ENCODE data around the gene RNLS. TPM values are rescaled to one million over a fixed set of nuclear protein-coding genes. Genes with fewer than 3 reads are reported as not detected.

The RNLS gene
- polyA plus RNA-seq, 3 donors = 3.3 to 3.9 (median 3.7) TPM

- no peak overlapping the region for H3K4me2 ChIP-seq (replicated peaks; ENCODE audit: extremely low read depth, low read length, poor library complexity, severe bottlenecking)
- no peaks in the 10 kb centered on the region for H3K79me2 ChIP-seq (ENCODE audit: insufficient read depth, low read length)
- Mint-ChIP-seq H3K4me1 (peaks cover 13% of the 10 kb centered on the region), H3K27ac (no peak overlapping the region), H3K36me3 (no peaks in the 10 kb centered on the region), H3K9me3 (peaks cover 0 to 10% (median 4%) of the 10 kb centered on the region in 7 donors), H3K4me3 (no peak overlapping the region), H3K27me3 (ENCODE audit: low read depth in 3 of 3) (no peaks in the 10 kb centered on the region)
- no peaks in the 10 kb centered on the region for H3K27me3 ChIP-seq (ENCODE audit: control insufficient read depth in 2 of 2, insufficient read depth in 2 of 2, low read length in 2 of 2)
- no peaks in the 10 kb centered on the region for H3K36me3 ChIP-seq (replicated peaks in 1 of 2; ENCODE audit: control insufficient read depth in 1 of 2, insufficient read depth in 2 of 2, low read length in 2 of 2)
- H4K20me1 ChIP-seq (ENCODE audit: insufficient read depth, low read length) = no peaks in the 10 kb centered on the region
- DNase-seq = no peak
- WGBS (ENCODE audit: insufficient coverage) = no CpG with 5 or more reads among the region's 2 CpGs
- no peak overlapping the region for H2AFZ ChIP-seq (ENCODE audit: insufficient read depth, low read depth, low read length, poor library complexity, severe bottlenecking)
- H3K4me3 ChIP-seq (replicated peaks in 1 of 3; ENCODE audit: low read depth in 2 of 3, low read length in 3 of 3) = no peak overlapping the region
- H3K9ac ChIP-seq (ENCODE audit: insufficient read depth, low read length, poor library complexity, severe bottlenecking) = no peak overlapping the region
- intact Hi-C loops (cut with micrococcal nuclease) = no loop called here
- TF ChIP-seq, protein P1, sequence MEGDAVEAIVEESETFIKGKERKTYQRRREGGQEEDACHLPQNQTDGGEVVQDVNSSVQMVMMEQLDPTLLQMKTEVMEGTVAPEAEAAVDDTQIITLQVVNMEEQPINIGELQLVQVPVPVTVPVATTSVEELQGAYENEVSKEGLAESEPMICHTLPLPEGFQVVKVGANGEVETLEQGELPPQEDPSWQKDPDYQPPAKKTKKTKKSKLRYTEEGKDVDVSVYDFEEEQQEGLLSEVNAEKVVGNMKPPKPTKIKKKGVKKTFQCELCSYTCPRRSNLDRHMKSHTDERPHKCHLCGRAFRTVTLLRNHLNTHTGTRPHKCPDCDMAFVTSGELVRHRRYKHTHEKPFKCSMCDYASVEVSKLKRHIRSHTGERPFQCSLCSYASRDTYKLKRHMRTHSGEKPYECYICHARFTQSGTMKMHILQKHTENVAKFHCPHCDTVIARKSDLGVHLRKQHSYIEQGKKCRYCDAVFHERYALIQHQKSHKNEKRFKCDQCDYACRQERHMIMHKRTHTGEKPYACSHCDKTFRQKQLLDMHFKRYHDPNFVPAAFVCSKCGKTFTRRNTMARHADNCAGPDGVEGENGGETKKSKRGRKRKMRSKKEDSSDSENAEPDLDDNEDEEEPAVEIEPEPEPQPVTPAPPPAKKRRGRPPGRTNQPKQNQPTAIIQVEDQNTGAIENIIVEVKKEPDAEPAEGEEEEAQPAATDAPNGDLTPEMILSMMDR (IDR thresholded peaks at IDR 0.05) = no peak
- no peaks in the 10 kb centered on the region for H3K9me3 ChIP-seq (replicated peaks in 1 of 2; ENCODE audit: control insufficient read depth in 1 of 2, insufficient read depth in 1 of 2, low read length in 2 of 2)
- H3K27ac ChIP-seq (ENCODE audit: low read depth in 1 of 2, low read length in 2 of 2) = no peak overlapping the region
- peaks cover 0 to 8% of the 10 kb centered on the region in 2 donors for H3K4me1 ChIP-seq (ENCODE audit: control insufficient read depth in 1 of 2, insufficient read depth in 2 of 2, low read length in 2 of 2)
These were observed 203.5 kb downstream of the RNLS start for GRCh38 chr10:88379575-88379974.

DNA sequence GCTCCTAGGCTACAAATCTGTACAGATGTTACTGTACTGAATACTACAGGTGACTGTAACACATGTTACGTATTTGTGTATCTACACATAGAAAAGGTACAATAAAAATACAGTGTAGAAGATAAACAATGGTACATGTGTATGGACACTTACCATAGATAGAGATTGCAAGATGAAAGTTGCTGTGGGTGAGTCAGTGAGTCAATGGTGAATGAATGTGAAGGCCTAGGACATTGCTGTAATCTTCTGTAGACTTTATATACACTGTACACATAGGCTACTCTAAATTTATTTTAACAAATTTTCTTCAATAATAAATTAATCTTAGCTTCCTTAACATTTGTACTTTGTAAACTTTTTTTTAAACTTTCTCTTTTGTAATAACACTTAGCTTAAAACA, 205.6 kb downstream of the RNLS start:
- intact Hi-C loops (cut with micrococcal nuclease) = no loop called here
- H3K36me3 ChIP-seq (replicated peaks in 1 of 2; ENCODE audit: control insufficient read depth in 1 of 2, insufficient read depth in 2 of 2, low read length in 2 of 2) = no peaks in the 10 kb centered on the region
- H2AFZ ChIP-seq (ENCODE audit: insufficient read depth, low read depth, low read length, poor library complexity, severe bottlenecking) = no peak overlapping the region
- H3K27ac ChIP-seq (ENCODE audit: low read depth in 1 of 2, low read length in 2 of 2) = no peak overlapping the region
- Mint-ChIP-seq H3K9me3 (peaks cover 0 to 6% (median 2%) of the 10 kb centered on the region in 7 donors), H3K27me3 (ENCODE audit: low read depth in 3 of 3) (no peaks in the 10 kb centered on the region), H3K4me1 (peaks cover 7% of the 10 kb centered on the region), H3K36me3 (no peaks in the 10 kb centered on the region), H3K4me3 (no peak overlapping the region), H3K27ac (no peak overlapping the region)
- no peaks in the 10 kb centered on the region for H3K79me2 ChIP-seq (ENCODE audit: insufficient read depth, low read length)
- no peaks in the 10 kb centered on the region for H3K4me1 ChIP-seq (ENCODE audit: control insufficient read depth in 1 of 2, insufficient read depth in 2 of 2, low read length in 2 of 2)
- H3K9me3 ChIP-seq (replicated peaks in 1 of 2; ENCODE audit: control insufficient read depth in 1 of 2, insufficient read depth in 1 of 2, low read length in 2 of 2) = no peaks in the 10 kb centered on the region
- TF ChIP-seq, protein P1 (IDR thresholded peaks at IDR 0.05) = no peak
- H3K9ac ChIP-seq (ENCODE audit: insufficient read depth, low read length, poor library complexity, severe bottlenecking) = no peak overlapping the region
- no CpG with 5 or more reads among the region's 1 CpG for WGBS (ENCODE audit: insufficient coverage)
- no peaks in the 10 kb centered on the region for H3K27me3 ChIP-seq (ENCODE audit: control insufficient read depth in 2 of 2, insufficient read depth in 2 of 2, low read length in 2 of 2)
- H4K20me1 ChIP-seq (ENCODE audit: insufficient read depth, low read length) = no peaks in the 10 kb centered on the region
- H3K4me2 ChIP-seq (replicated peaks; ENCODE audit: extremely low read depth, low read length, poor library complexity, severe bottlenecking) = no peak overlapping the region
- no peak for DNase-seq
- H3K4me3 ChIP-seq (replicated peaks in 1 of 3; ENCODE audit: low read depth in 2 of 3, low read length in 3 of 3) = no peak overlapping the region

Measured in CD14-positive monocyte (primary cell).